Hepatocyte (in vitro differentiated cells): ENCODE data around the gene TIFAB. TPM values are rescaled to one million over a fixed set of nuclear protein-coding genes. Genes with fewer than 3 reads are reported as not detected.

ENCODE experiments used
- DNase-seq: peaks from one replicate; pipeline ENCODE4 v3.0.0-alpha.2; 2016; ENCODE audit warnings: low spot score
- H2AFZ ChIP-seq: fragments of 200-600 bp; sonication (generic); 2 replicates; pipeline ENCODE4 v1.6.0; 2016; ENCODE audit warnings: antibody characterized with exemption, mild to moderate bottlenecking
- H3K27ac ChIP-seq: fragments of 200-600 bp; sonication (generic); 2 replicates; pipeline ENCODE4 v1.5.1; 2016; ENCODE audit warnings: mild to moderate bottlenecking
- H3K27me3 ChIP-seq: fragments of 200-600 bp; sonication (generic); 2 replicates; pipeline ENCODE4 v1.6.1; 2016
- H3K36me3 ChIP-seq: fragments of 200-600 bp; sonication (generic); replicated peaks from 2 replicates; pipeline ENCODE4 v1.5.1; 2016; ENCODE audit warnings: low read depth; ENCODE audit not compliant: insufficient read depth
- H3K4me1 ChIP-seq: fragments of 200-600 bp; sonication (generic); 2 replicates; pipeline ENCODE4 v1.5.1; 2016; ENCODE audit warnings: mild to moderate bottlenecking, moderate library complexity; ENCODE audit not compliant: insufficient read depth
- H3K4me2 ChIP-seq: fragments of 200-600 bp; sonication (generic); 2 replicates; pipeline ENCODE4 v1.6.0; 2016
- H3K4me3 ChIP-seq: fragments of 200-600 bp; sonication (generic); 2 replicates; pipeline ENCODE4 v1.5.1; 2016; ENCODE audit warnings: mild to moderate bottlenecking
- H3K79me2 ChIP-seq: fragments of 200-600 bp; sonication (generic); 2 replicates; pipeline ENCODE4 v1.6.0; 2017; ENCODE audit warnings: mild to moderate bottlenecking
- H3K9me2 ChIP-seq: fragments of 200-600 bp; sonication (generic); replicated peaks from 2 replicates; pipeline ENCODE4 v1.6.0; 2017; ENCODE audit warnings: mild to moderate bottlenecking; ENCODE audit not compliant: insufficient read depth
- H3K9me3 ChIP-seq: fragments of 200-600 bp; sonication (generic); 2 replicates; pipeline ENCODE4 v1.5.1; 2016; ENCODE audit warnings: low read depth, mild to moderate bottlenecking
- H4K20me1 ChIP-seq: fragments of 200-600 bp; sonication (generic); 2 replicates; pipeline ENCODE4 v1.6.0; 2016; ENCODE audit warnings: mild to moderate bottlenecking; ENCODE audit not compliant: insufficient read depth, poor library complexity, severe bottlenecking
- EZH2 ChIP-seq: fragments of 200-600 bp; sonication (generic); IDR thresholded peaks from 2 replicates; pipeline ENCODE4 v1.6.1; 2016; ENCODE audit warnings: antibody characterized with exemption, mild to moderate bottlenecking, borderline replicate concordance
- EZH2phosphoT487 ChIP-seq: fragments of 200-600 bp; sonication (generic); IDR thresholded peaks from one replicate; pipeline ENCODE4 v1.6.1; 2018; ENCODE audit warnings: antibody characterized with exemption, mild to moderate bottlenecking, low read depth, moderate library complexity; ENCODE audit not compliant: unreplicated experiment, severe bottlenecking
- WGBS: methylation state at CpG from one replicate; pipeline ENCODE4 v1.1.6; 2016; ENCODE audit warnings: low lambda C conversion rate; ENCODE audit errors: missing lambda C conversion rate; 5-methylcytosine and 5-hydroxymethylcytosine counted together
- polyA plus RNA-seq: library from polyadenylated mRNA; unstranded; fragments of >200 nt; fragmentation: Nextera tagmentation; extraction: Ambion mirVana; gene quantifications from 2 replicates; pipeline ENCODE4 v1.2.1, GENCODE V29; 2016
- total RNA-seq: library from RNA; depleted of rRNA; stranded (reverse); fragments of >200 nt; gene quantifications from 2 replicates; pipeline ENCODE4 v1.2.3, GENCODE V29; 2014
- TF ChIP-seq, protein P1 (sequence below): fragments of 200-600 bp; sonication (generic); IDR thresholded peaks from 2 replicates; pipeline ENCODE4 v1.5.1; 2016; ENCODE audit warnings: antibody characterized with exemption, mild to moderate bottlenecking; ENCODE audit not compliant: poor library complexity

Gene TIFAB
- total and polyA plus RNA-seq, 2 experiments from 2014 or later: not detected

DNA sequence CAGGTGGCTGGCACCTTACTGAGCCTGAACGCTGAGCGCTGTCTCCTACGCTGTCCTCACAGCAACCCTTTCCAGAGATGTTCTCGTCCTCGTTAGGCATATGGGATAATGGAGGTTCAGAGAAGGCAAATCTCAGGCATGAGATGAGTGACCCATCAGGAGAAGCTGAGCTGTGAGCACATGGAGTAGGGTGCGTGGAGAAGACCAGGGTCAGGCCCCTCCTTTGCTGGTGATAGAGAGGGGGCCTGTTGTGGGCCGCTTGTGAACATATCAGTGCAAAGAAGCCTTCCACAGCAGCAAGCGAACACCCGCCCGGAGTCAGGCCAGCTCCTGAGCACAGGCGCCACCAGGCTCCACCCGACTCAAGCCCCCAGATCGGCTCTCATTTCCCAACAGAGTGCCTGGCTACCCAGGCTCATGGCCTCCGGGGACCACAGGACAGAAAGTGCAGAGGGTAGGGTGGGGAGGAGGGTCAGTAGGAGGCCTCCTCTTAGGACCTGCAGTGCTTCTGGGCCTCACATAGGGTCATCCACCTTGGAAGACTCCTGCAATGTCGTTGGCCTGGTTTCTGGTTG, 15.0 kb upstream of the TIFAB start:
- no peak for DNase-seq
- no peaks in the 10 kb centered on the region for H4K20me1 ChIP-seq
- H3K27me3 ChIP-seq: peaks cover 86% of the 10 kb centered on the region
- no peak overlapping the region for H3K4me3 ChIP-seq
- H3K36me3 ChIP-seq: no peaks in the 10 kb centered on the region
- no peak overlapping the region for H3K27ac ChIP-seq
- H3K79me2 ChIP-seq: no peaks in the 10 kb centered on the region
- no peak overlapping the region for H3K4me2 ChIP-seq
- TF ChIP-seq, protein P1, sequence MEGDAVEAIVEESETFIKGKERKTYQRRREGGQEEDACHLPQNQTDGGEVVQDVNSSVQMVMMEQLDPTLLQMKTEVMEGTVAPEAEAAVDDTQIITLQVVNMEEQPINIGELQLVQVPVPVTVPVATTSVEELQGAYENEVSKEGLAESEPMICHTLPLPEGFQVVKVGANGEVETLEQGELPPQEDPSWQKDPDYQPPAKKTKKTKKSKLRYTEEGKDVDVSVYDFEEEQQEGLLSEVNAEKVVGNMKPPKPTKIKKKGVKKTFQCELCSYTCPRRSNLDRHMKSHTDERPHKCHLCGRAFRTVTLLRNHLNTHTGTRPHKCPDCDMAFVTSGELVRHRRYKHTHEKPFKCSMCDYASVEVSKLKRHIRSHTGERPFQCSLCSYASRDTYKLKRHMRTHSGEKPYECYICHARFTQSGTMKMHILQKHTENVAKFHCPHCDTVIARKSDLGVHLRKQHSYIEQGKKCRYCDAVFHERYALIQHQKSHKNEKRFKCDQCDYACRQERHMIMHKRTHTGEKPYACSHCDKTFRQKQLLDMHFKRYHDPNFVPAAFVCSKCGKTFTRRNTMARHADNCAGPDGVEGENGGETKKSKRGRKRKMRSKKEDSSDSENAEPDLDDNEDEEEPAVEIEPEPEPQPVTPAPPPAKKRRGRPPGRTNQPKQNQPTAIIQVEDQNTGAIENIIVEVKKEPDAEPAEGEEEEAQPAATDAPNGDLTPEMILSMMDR: no peak
- no peak for TF ChIP-seq EZH2
- no peaks in the 10 kb centered on the region for H3K9me2 ChIP-seq
- no peaks in the 10 kb centered on the region for H3K9me3 ChIP-seq
- 78% methylated on average over 12 of the region's 15 CpGs for WGBS
- no peaks in the 10 kb centered on the region for H3K4me1 ChIP-seq
- H2AFZ ChIP-seq: no peak overlapping the region

DNA sequence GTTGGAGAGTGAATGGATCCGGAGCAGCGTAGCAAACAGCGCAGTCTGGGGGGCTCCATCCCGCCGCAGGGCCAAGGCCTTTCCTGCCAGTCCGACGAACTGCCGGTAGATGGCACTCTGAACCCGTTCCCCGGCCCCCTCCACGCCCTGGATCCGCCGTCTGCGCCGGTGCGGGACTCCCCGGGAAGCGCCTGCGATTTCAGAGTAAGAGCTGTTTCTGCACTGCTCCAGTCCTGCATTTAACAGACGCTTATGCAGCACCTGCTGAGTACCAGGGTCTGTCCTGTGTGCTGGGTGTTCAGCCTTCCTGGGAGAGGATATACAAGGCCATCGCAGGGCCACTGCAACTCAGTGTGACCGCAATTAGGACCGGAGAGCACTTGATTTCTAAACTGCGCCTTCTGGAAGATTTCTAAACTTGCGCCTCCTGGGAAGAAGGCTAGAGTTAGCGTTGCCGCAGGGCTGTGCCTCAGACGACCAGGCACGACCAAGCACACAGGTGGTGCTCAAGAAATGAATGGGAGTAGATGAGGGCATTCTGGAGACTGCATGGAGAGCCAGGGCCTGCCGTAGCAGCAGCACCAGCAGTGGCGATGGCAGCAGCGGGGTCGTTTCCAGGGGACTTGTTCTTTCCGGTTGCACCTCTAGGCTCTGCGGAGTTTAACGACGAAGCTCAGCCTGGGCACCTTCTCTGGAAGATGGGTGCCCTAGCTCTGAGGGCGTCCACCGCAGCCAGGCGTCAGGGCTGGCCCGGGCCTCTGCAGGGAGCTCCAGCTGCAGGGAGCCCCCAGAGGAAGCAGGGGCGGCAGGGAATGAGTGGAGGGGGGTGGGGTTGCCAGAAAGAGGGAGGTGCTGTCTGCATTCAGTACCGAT, 14.3 kb upstream of the TIFAB start:
- Histone ChIP-seq H3K4me2 (peak overlapping the region; percentile 75), H2AFZ (no peak overlapping the region), H3K4me3 (no peak overlapping the region), H3K9me3 (no peaks in the 10 kb centered on the region), H3K79me2 (no peaks in the 10 kb centered on the region), H3K36me3 (no peaks in the 10 kb centered on the region), H3K9me2 (no peaks in the 10 kb centered on the region), H4K20me1 (no peaks in the 10 kb centered on the region), H3K27me3 (peaks cover 79% of the 10 kb centered on the region), H3K27ac (no peak overlapping the region), H3K4me1 (no peaks in the 10 kb centered on the region)
- WGBS: 5% methylated on average over 41 of the region's 43 CpGs
- peak; percentile 90 for DNase-seq
- no peak for TF ChIP-seq EZH2
- no peak for TF ChIP-seq EZH2phosphoT487
- TF ChIP-seq, protein P1: peak; percentile 87

DNA sequence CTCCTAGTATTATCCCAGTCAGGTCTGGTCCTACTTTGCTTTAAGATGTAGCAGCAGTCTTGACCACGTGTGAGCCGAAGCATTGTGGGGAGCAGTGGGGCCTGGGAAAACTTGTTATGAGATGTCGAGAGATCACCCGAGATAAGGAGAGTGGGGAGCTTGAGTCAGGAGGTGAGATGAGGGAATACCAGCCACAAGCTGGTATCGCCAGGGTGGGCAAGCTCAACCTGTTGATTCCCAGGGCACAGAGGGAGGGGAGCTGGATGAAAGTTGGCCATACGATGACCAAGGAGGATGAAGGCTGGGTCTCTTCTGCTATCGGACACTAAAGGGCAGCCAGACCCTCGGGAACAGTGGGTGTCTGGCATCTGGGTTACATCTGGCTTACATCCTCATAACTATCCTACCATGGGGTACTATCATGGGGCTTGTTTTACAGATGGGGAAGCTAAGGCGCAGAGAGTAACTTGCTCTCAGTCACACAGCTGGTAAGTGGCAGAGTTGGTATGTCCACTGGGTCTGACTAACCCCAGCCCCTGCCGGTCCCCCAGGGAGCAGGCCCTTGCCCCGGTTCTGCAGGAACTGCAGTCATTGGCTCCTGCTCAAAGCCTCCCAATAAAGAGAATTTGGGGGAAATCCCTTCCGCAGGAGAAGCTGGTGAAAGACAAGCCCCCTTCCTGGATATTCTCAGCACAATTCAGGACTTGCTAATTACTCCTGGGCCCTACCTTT, 13.4 kb upstream of the TIFAB start:
- no peaks in the 10 kb centered on the region for H3K4me1 ChIP-seq
- no peaks in the 10 kb centered on the region for H3K79me2 ChIP-seq
- no peak overlapping the region for H3K4me3 ChIP-seq
- no peaks in the 10 kb centered on the region for H3K9me3 ChIP-seq
- no peaks in the 10 kb centered on the region for H3K36me3 ChIP-seq
- H3K27me3 ChIP-seq: peaks cover 74% of the 10 kb centered on the region
- no peaks in the 10 kb centered on the region for H4K20me1 ChIP-seq
- no peak overlapping the region for H3K4me2 ChIP-seq
- no peak for DNase-seq
- no peaks in the 10 kb centered on the region for H3K9me2 ChIP-seq
- TF ChIP-seq EZH2phosphoT487 (no peak), EZH2 (no peak)
- TF ChIP-seq, protein P1: no peak
- no peak overlapping the region for H2AFZ ChIP-seq
- 68% methylated on average over 12 of the region's 12 CpGs for WGBS
- no peak overlapping the region for H3K27ac ChIP-seq
